Stimulated activated CD4-positive, alpha-beta T cell treated with anti-CD3 and anti-CD28 coated beads, Interleukin-1b, Interleukin-23, amount 100 ng/mL, for 4 hours (primary cell): Measurements from ENCODE around the gene SFTPA2.
"Not testable (repeated sequence)": the region's sequence is repeated elsewhere in the genome, so short reads cannot be mapped to it uniquely, and the experiment has no call there.

Source experiments
- DNase-seq, 2 donors: peaks; one replicate each; pipeline ENCODE4 v3.0.0-alpha.2; 2020; ENCODE audit warnings: low read depth in 2 of 2

The SFTPA2 gene

GRCh38 chr10:79511891-79512583, 48.2 kb downstream of the SFTPA2 start, which contains the start of gene EIF5AL1:
Gene EIF5AL1 (plus strand): TSS chr10:79512533. CDS start chr10:79512650, 117 bp downstream.
- DNase-seq: not testable (repeated sequence)

GRCh38 chr10:79509934-79510508, 50.2 kb downstream of the SFTPA2 start:
- not testable (repeated sequence) for DNase-seq

GRCh38 chr10:79509306-79509933, 50.8 kb downstream of the SFTPA2 start:
- not testable (repeated sequence) for DNase-seq

- not testable (repeated sequence) for DNase-seq
These were observed 52.0 kb downstream of the SFTPA2 start for GRCh38 chr10:79508245-79508644.

GRCh38 chr10:79507440-79508167, 52.6 kb downstream of the SFTPA2 start:
- DNase-seq: no peak
